Chondrocyte (in vitro differentiated cells): ENCODE results near the gene PCAT7. TPM values are rescaled to one million over a fixed set of nuclear protein-coding genes. Genes with fewer than 3 reads are reported as not detected.
"Not testable (repeated sequence)": the region's sequence is repeated elsewhere in the genome, so short reads cannot be mapped to it uniquely, and the experiment has no call there.

Source experiments
- DNase-seq: peaks from one replicate; pipeline ENCODE4 v3.0.0; 2021; ENCODE audit warnings: mixed read lengths, low spot score
- H3K27ac Mint-ChIP-seq: one replicate; pipeline ENCODE4 v1.8.0; 2021; ENCODE audit warnings: mild to moderate bottlenecking, moderate library complexity, mixed read lengths; ENCODE audit not compliant: unreplicated experiment
- H3K27me3 Mint-ChIP-seq: 2 replicates; pipeline ENCODE4 v1.8.0; 2021; ENCODE audit warnings: low read depth, mixed read lengths
- H3K36me3 Mint-ChIP-seq: 2 replicates; pipeline ENCODE4 v1.8.0; 2021; ENCODE audit warnings: low read depth, mixed read lengths
- H3K4me1 Mint-ChIP-seq: 2 replicates; pipeline ENCODE4 v1.8.0; 2021; ENCODE audit warnings: low read depth, mild to moderate bottlenecking, mixed read lengths
- H3K4me3 Mint-ChIP-seq: one replicate; pipeline ENCODE4 v1.8.0; 2021; ENCODE audit warnings: mild to moderate bottlenecking, moderate library complexity, mixed read lengths; ENCODE audit not compliant: unreplicated experiment
- H3K9me3 Mint-ChIP-seq: 2 replicates; pipeline ENCODE4 v1.8.0; 2021; ENCODE audit warnings: low read depth, mixed read lengths
- total RNA-seq: library from RNA; stranded (reverse); gene quantifications from 3 replicates; pipeline ENCODE4 v1.2.1, GENCODE V29; 2021
- TF ChIP-seq, protein P1 (sequence below): fragments of 200-600 bp; sonication (generic); IDR thresholded peaks from 2 replicates; pipeline ENCODE4 v1.5.0; 2021; ENCODE audit warnings: antibody characterized with exemption, mild to moderate bottlenecking, moderate library complexity

The PCAT7 gene
- total RNA-seq, 1 donor from 2014 or later, result 8.1 TPM

DNA sequence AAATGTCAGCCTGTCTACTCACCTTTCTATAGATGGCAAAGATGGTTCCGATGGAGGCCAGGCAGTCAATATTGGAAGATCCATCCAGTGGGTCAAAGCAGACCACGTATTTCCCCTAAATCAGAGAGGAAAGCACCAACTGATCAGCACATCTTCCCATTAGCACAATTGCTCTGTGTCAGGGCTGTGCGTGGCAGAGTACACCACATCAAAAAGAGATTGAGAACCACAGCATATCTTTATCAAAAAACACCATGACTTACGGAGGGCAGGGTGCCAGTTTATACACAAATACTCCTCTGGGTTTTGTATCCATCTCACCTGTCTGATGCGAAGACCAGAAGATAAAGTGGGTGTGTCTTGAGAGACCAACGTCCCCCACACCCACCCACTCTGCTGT lies 29.7 kb downstream of the PCAT7 start:
- no peak for DNase-seq
- TF ChIP-seq, protein P1, sequence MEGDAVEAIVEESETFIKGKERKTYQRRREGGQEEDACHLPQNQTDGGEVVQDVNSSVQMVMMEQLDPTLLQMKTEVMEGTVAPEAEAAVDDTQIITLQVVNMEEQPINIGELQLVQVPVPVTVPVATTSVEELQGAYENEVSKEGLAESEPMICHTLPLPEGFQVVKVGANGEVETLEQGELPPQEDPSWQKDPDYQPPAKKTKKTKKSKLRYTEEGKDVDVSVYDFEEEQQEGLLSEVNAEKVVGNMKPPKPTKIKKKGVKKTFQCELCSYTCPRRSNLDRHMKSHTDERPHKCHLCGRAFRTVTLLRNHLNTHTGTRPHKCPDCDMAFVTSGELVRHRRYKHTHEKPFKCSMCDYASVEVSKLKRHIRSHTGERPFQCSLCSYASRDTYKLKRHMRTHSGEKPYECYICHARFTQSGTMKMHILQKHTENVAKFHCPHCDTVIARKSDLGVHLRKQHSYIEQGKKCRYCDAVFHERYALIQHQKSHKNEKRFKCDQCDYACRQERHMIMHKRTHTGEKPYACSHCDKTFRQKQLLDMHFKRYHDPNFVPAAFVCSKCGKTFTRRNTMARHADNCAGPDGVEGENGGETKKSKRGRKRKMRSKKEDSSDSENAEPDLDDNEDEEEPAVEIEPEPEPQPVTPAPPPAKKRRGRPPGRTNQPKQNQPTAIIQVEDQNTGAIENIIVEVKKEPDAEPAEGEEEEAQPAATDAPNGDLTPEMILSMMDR, result no peak
- H3K4me1 Mint-ChIP-seq, result peaks cover 10% of the 10 kb centered on the region
- no peak overlapping the region for H3K4me3 Mint-ChIP-seq
- H3K9me3 Mint-ChIP-seq, result no peaks in the 10 kb centered on the region
- no peak overlapping the region for H3K27ac Mint-ChIP-seq
- H3K36me3 Mint-ChIP-seq, result no peaks in the 10 kb centered on the region
- H3K27me3 Mint-ChIP-seq, result no peaks in the 10 kb centered on the region

GRCh38 chr9:94586316-94586715 lies 31.4 kb downstream of the PCAT7 start:
- no peak overlapping the region for H3K4me3 Mint-ChIP-seq
- H3K27ac Mint-ChIP-seq, result no peak overlapping the region
- no peak for DNase-seq
- no peaks in the 10 kb centered on the region for H3K27me3 Mint-ChIP-seq
- no peaks in the 10 kb centered on the region for H3K9me3 Mint-ChIP-seq
- H3K4me1 Mint-ChIP-seq, result peaks cover 10% of the 10 kb centered on the region
- TF ChIP-seq, protein P1, result no peak
- H3K36me3 Mint-ChIP-seq, result no peaks in the 10 kb centered on the region

DNA sequence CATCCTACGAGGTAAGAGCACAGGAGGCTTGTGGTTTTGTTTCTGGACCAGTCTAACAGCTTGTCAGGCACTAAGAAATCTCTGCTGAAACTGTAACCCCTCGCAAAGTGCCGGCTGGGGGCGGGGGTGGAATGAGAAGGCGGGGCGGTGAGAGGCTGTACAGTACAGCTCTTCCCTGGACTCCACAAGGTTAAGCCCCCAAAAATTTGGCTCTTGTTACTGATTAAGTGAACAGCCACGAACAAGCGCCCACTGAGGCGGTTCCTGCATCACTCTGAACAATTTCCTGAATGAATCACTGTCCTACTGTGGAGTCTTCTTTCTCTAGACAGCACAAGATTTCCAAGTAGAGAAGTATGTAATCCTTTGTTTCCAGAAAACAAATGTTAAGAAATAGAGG lies 31.9 kb downstream of the PCAT7 start:
- no peaks in the 10 kb centered on the region for H3K36me3 Mint-ChIP-seq
- TF ChIP-seq, protein P1, result no peak
- H3K27me3 Mint-ChIP-seq, result no peaks in the 10 kb centered on the region
- H3K9me3 Mint-ChIP-seq, result no peaks in the 10 kb centered on the region
- H3K27ac Mint-ChIP-seq, result no peak overlapping the region
- H3K4me1 Mint-ChIP-seq, result peaks cover 10% of the 10 kb centered on the region
- H3K4me3 Mint-ChIP-seq, result no peak overlapping the region
- no peak for DNase-seq

DNA sequence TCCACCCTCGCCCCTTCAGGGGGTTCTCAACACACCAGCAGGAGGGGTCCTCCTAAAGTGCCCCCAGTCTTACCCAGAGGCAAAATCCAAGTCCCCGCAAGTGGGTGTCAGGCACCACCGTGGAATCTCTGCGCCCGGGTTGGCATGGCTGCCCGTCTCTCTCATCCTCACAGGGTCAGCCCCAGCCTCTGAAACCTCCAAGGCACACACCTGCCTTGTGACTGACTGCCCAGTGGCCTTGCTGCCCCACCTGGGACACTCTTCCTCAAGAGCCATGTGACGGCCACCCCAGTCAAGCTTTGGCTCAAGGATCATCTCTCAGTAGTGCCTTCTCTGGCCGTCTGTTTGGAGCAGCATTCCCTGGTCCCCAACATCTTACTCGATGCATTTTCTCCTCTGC lies 33.8 kb downstream of the PCAT7 start:
- peaks cover 10% of the 10 kb centered on the region for H3K4me1 Mint-ChIP-seq
- H3K9me3 Mint-ChIP-seq, result no peaks in the 10 kb centered on the region
- no peaks in the 10 kb centered on the region for H3K36me3 Mint-ChIP-seq
- H3K27ac Mint-ChIP-seq, result no peak overlapping the region
- DNase-seq, result no peak
- TF ChIP-seq, protein P1, result no peak
- peaks cover 2% of the 10 kb centered on the region for H3K27me3 Mint-ChIP-seq
- no peak overlapping the region for H3K4me3 Mint-ChIP-seq

- H3K4me3 Mint-ChIP-seq, DNase-seq, H3K27ac Mint-ChIP-seq, H3K27me3 Mint-ChIP-seq, H3K36me3 Mint-ChIP-seq, H3K9me3 Mint-ChIP-seq: not testable (repeated sequence)
- peaks cover 10% of the 10 kb centered on the region for H3K4me1 Mint-ChIP-seq
These were observed 36.2 kb downstream of the PCAT7 start for GRCh38 chr9:94591046-94591545.

DNA sequence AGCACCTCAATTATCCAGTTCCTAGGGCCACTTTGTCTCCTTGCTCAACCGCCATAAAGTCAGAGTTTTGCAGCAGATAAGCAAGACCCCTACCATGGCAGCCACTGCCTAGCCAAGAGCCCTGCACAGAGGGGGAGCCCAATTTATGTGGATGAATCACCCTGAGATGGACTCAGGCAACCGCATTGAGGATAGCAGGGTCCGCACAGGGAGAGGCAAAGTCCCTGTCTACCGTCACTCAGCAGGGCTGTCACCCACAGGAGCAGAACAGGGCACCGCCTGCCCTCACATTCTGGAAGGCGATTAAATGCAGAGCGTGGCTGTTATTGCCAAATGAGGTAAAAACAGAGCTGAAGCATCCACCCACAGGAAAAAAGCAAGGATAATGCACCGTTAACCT lies 37.0 kb downstream of the PCAT7 start:
- H3K27me3 Mint-ChIP-seq, result peaks cover 7% of the 10 kb centered on the region

GRCh38 chr9:94592683-94593082 lies 37.8 kb downstream of the PCAT7 start:
- H3K27me3 Mint-ChIP-seq, result peaks cover 10% of the 10 kb centered on the region
- not testable (repeated sequence) for DNase-seq, H3K27ac Mint-ChIP-seq, H3K36me3 Mint-ChIP-seq, H3K9me3 Mint-ChIP-seq, H3K4me3 Mint-ChIP-seq, H3K4me1 Mint-ChIP-seq

More for the DNA sequence above, 37.0 kb downstream of the PCAT7 start:
- Mint-ChIP-seq H3K36me3 (no peaks in the 10 kb centered on the region), H3K4me3 (no peak overlapping the region), H3K27ac (no peak overlapping the region), H3K4me1 (peaks cover 4% of the 10 kb centered on the region), H3K9me3 (no peaks in the 10 kb centered on the region)
- TF ChIP-seq, protein P1, result no peak
- no peak for DNase-seq
